IMR-90 (cell line): Measurements from ENCODE around the gene COG7. TPM values are rescaled to one million over a fixed set of nuclear protein-coding genes. Genes with fewer than 3 reads are reported as not detected.

Experiments
- ATAC-seq: fragments of 200-7000 bp; cut with Tn5 transposase; 2 replicates; pipeline ENCODE4 v1.9.1; 2020; ENCODE audit warnings: low read depth, mild to moderate bottlenecking, moderate library complexity
- BruUV-seq: library from RNA; stranded (reverse); fragments of 400-500 nt; replicated peaks from 2 replicates; lab custom pipeline; 2021; lab: Mats Ljungman, UMichigan
- CTCF ChIA-PET: fragments of 300-600 bp; formaldehyde crosslinking; extraction: SDS; loops from one replicate; lab custom pipeline; 2021; ENCODE audit warnings: antibody characterized with exemption; lab: Yijun Ruan, JAX
- POLR2A ChIA-PET: fragments of 300-600 bp; sonication (Branson Sonifier 250); formaldehyde crosslinking; loops from one replicate; lab custom pipeline; 2022; ENCODE audit warnings: antibody characterized with exemption; ENCODE audit not compliant: unreplicated experiment; lab: Charles Lee
- DNase-seq: peaks from one replicate; pipeline ENCODE4 v3.0.0; 2013
- H2AFZ ChIP-seq: replicated peaks from 2 replicates; pipeline ENCODE3; 2013; ENCODE audit warnings: low read length, mild to moderate bottlenecking; ENCODE audit not compliant: poor library complexity
- H2AK5ac ChIP-seq: 2 replicates; pipeline ENCODE4 v1.6.1; 2013; ENCODE audit warnings: low read depth, low read length, inconsistent platforms
- H2AK9ac ChIP-seq: replicated peaks from 2 replicates; pipeline ENCODE3; 2013; ENCODE audit warnings: mild to moderate bottlenecking, low read depth, low read length, moderate library complexity; ENCODE audit not compliant: poor library complexity
- H2BK120ac ChIP-seq: 2 replicates; pipeline ENCODE4 v1.6.1; 2013; ENCODE audit warnings: low read depth, low read length, inconsistent platforms
- H2BK15ac ChIP-seq: 3 replicates; pipeline ENCODE4 v1.6.1; 2013; ENCODE audit warnings: low read depth, low read length, inconsistent platforms
- H2BK20ac ChIP-seq: 2 replicates; pipeline ENCODE4 v1.6.1; 2013; ENCODE audit warnings: low read depth, mild to moderate bottlenecking, inconsistent platforms, low read length, moderate library complexity
- H2BK5ac ChIP-seq: 2 replicates; pipeline ENCODE4 v1.6.1; 2013; ENCODE audit warnings: mild to moderate bottlenecking, low read depth, low read length, inconsistent platforms; ENCODE audit not compliant: poor library complexity, severe bottlenecking
- H3K14ac ChIP-seq: replicated peaks from 2 replicates; pipeline ENCODE4 v1.6.1; 2013; ENCODE audit warnings: low read depth, low read length, inconsistent platforms
- H3K18ac ChIP-seq: 2 replicates; pipeline ENCODE4 v1.6.1; 2013; ENCODE audit warnings: low read depth, low read length, control low read depth
- H3K23ac ChIP-seq: 2 replicates; pipeline ENCODE4 v1.6.1; 2013; ENCODE audit warnings: low read depth, low read length, inconsistent platforms
- H3K27ac ChIP-seq: 2 replicates; pipeline ENCODE4 v1.5.1; 2013; ENCODE audit warnings: mild to moderate bottlenecking, control low read depth, low read length; ENCODE audit not compliant: insufficient read depth
- H3K27me3 ChIP-seq: 2 replicates; pipeline ENCODE4 v1.6.1; 2013; ENCODE audit warnings: low read length; ENCODE audit not compliant: control insufficient read depth, insufficient read depth
- H3K36me3 ChIP-seq: 2 replicates; pipeline ENCODE4 v1.6.1; 2013; ENCODE audit warnings: low read length, mixed read lengths; ENCODE audit not compliant: control insufficient read depth, insufficient read depth
- H3K4ac ChIP-seq: 2 replicates; pipeline ENCODE4 v1.6.1; 2013; ENCODE audit warnings: low read depth, low read length, inconsistent platforms
- H3K4me1 ChIP-seq: 2 replicates; pipeline ENCODE4 v1.6.1; 2013; ENCODE audit warnings: low read length, mixed read lengths; ENCODE audit not compliant: control insufficient read depth, insufficient read depth
- H3K4me2 ChIP-seq: 2 replicates; pipeline ENCODE4 v1.6.1; 2013; ENCODE audit warnings: low read depth, mild to moderate bottlenecking, control low read depth, low read length, moderate library complexity
- H3K4me3 ChIP-seq: 2 replicates; pipeline ENCODE4 v1.5.1; 2013; ENCODE audit warnings: low read depth, mild to moderate bottlenecking, control low read depth, low read length, moderate library complexity; ENCODE audit not compliant: insufficient read depth
- H3K56ac ChIP-seq: 2 replicates; pipeline ENCODE4 v1.6.1; 2013; ENCODE audit warnings: low read length, inconsistent platforms; ENCODE audit not compliant: insufficient read depth; ENCODE audit errors: extremely low read depth
- H3K79me1 ChIP-seq, 2 experiments: 2 replicates each; pipeline ENCODE4 v1.6.1; 2013; ENCODE audit warnings: low read length in 2 of 2, inconsistent platforms in 1 of 2, low read depth in 1 of 2
- H3K9ac ChIP-seq: 2 replicates; pipeline ENCODE4 v1.6.1; 2013; ENCODE audit warnings: low read depth, low read length, control low read depth
- H3K9me1 ChIP-seq: 2 replicates; pipeline ENCODE4 v1.6.1; 2013; ENCODE audit warnings: low read length, inconsistent platforms; ENCODE audit not compliant: insufficient read depth
- H3K9me3 ChIP-seq: 2 replicates; pipeline ENCODE4 v1.6.1; 2013; ENCODE audit warnings: low read length; ENCODE audit not compliant: control insufficient read depth, insufficient read depth
- H4K20me1 ChIP-seq: 2 replicates; pipeline ENCODE4 v1.6.1; 2013; ENCODE audit warnings: low read length, inconsistent platforms; ENCODE audit not compliant: insufficient read depth
- H4K5ac ChIP-seq: 2 replicates; pipeline ENCODE4 v1.6.1; 2013; ENCODE audit warnings: mild to moderate bottlenecking, low read depth, low read length, control low read depth
- H4K8ac ChIP-seq, 2 experiments: 2 replicates each; pipeline ENCODE4 v1.6.1; 2013; ENCODE audit warnings: low read depth in 2 of 2, low read length in 2 of 2, control low read depth in 1 of 2, inconsistent platforms in 1 of 2
- H4K91ac ChIP-seq: 2 replicates; pipeline ENCODE4 v1.6.1; 2013; ENCODE audit warnings: low read depth, low read length, inconsistent platforms; ENCODE audit not compliant: insufficient read depth
- FOS ChIP-seq: fragments of 150-350 bp; IDR thresholded peaks from 2 replicates; pipeline ENCODE4 v1.6.1; 2016; ENCODE audit warnings: low read depth, low read length
- SMC3 ChIP-seq: fragments of 150-350 bp; IDR thresholded peaks from 2 replicates; pipeline ENCODE4 v1.6.1; 2016; ENCODE audit warnings: low read depth, mild to moderate bottlenecking, antibody characterized with exemption, low read length, moderate library complexity
- WGBS, 2 experiments: methylation state at CpG; one replicate each; pipeline versions ENCODE4 v1.1.5 to v1.1.7; 2013; ENCODE audit warnings: missing lambda C conversion rate in 2 of 2; ENCODE audit not compliant: insufficient read length in 1 of 2; ENCODE audit errors: extremely low coverage in 2 of 2; 5-methylcytosine and 5-hydroxymethylcytosine counted together
- dilution Hi-C: fragments of 300-500 bp; cut with HindIII; formaldehyde crosslinking; loops from one replicate; pipeline ENCODE4 v1.14.3; 2018; ENCODE audit warnings: low sequenced_read_pairs; ENCODE audit not compliant: unreplicated experiment
- in situ Hi-C: fragments of 300-500 bp; cut with MboI; formaldehyde crosslinking; loops from 3 replicates; pipeline ENCODE4 v1.14.3; 2019; ENCODE audit warnings: low sequenced_read_pairs, inconsistent platforms, mixed read lengths
- intact Hi-C: fragments of 100-400 bp; cut with micrococcal nuclease; formaldehyde crosslinking; loops from 2 replicates; pipeline ENCODE4 v1.10.0; 2022
- polyA plus RNA-seq, 3 experiments: library from polyadenylated mRNA; depleted of rRNA; stranded (reverse); fragments of >200 nt; gene quantifications; 2 replicates each; pipeline ENCODE4 v1.2.3, GENCODE V29; 2012; ENCODE audit warnings: low replicate concordance in 1 of 3
- total RNA-seq: library from RNA; depleted of rRNA; stranded (reverse); fragments of >200 nt; gene quantifications from 2 replicates; pipeline ENCODE4 v1.2.3, GENCODE V29; 2012
- TF ChIP-seq, protein P1 (sequence below): conservative IDR thresholded peaks from 2 replicates; pipeline ENCODE4 v1.5.1; 2012; ENCODE audit warnings: mild to moderate bottlenecking, low read depth, low read length, improper control_type of control experiment

The COG7 gene
- total and polyA plus RNA-seq, 2 of the 4 experiments (the other 2 are of a cell fraction): 28.5 to 43.7 TPM

GRCh38 chr16:23389201-23389600, 63.8 kb downstream of the COG7 start:
- H3K9me1 ChIP-seq: no peaks in the 10 kb centered on the region; the same call in 1 of the 2 replicates
- intact Hi-C loops: no loop called here
- H2AK9ac ChIP-seq: no peak overlapping the region
- POLR2A ChIA-PET: no interaction called here
- H2BK20ac ChIP-seq: no peak overlapping the region
- no peak overlapping the region for H3K23ac ChIP-seq
- H4K20me1 ChIP-seq: no peaks in the 10 kb centered on the region
- no peak overlapping the region for H3K4me3 ChIP-seq
- dilution Hi-C loops: no loop called here
- no peak overlapping the region for H3K4ac ChIP-seq
- H2BK15ac ChIP-seq: no peak overlapping the region
- no peak overlapping the region for H3K56ac ChIP-seq
- no TSS peak for BruUV-seq
- WGBS, 2 experiments: 90% methylated on average over 4 of the region's 5 CpGs; no CpG with 5 or more reads in 1 of the 2 experiments
- H4K91ac ChIP-seq: no peak overlapping the region
- no peak overlapping the region for H2BK120ac ChIP-seq
- no peak overlapping the region for H3K14ac ChIP-seq
- CTCF ChIA-PET: no interaction called here
- H3K4me1 ChIP-seq: peaks cover 1% of the 10 kb centered on the region; the same call in 1 of the 2 replicates
- in situ Hi-C loops: no loop called here
- no peak overlapping the region for H3K18ac ChIP-seq
- no peaks in the 10 kb centered on the region for H3K79me1 ChIP-seq
- no peak overlapping the region for H3K9ac ChIP-seq
- TF ChIP-seq FOS (no peak), SMC3 (no peak)
- TF ChIP-seq, protein P1, sequence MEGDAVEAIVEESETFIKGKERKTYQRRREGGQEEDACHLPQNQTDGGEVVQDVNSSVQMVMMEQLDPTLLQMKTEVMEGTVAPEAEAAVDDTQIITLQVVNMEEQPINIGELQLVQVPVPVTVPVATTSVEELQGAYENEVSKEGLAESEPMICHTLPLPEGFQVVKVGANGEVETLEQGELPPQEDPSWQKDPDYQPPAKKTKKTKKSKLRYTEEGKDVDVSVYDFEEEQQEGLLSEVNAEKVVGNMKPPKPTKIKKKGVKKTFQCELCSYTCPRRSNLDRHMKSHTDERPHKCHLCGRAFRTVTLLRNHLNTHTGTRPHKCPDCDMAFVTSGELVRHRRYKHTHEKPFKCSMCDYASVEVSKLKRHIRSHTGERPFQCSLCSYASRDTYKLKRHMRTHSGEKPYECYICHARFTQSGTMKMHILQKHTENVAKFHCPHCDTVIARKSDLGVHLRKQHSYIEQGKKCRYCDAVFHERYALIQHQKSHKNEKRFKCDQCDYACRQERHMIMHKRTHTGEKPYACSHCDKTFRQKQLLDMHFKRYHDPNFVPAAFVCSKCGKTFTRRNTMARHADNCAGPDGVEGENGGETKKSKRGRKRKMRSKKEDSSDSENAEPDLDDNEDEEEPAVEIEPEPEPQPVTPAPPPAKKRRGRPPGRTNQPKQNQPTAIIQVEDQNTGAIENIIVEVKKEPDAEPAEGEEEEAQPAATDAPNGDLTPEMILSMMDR: no peak
- no peak overlapping the region for H2AK5ac ChIP-seq
- no peaks in the 10 kb centered on the region for H3K27me3 ChIP-seq
- no peak overlapping the region for H4K5ac ChIP-seq
- no peak overlapping the region for H2BK5ac ChIP-seq
- H4K8ac ChIP-seq: no peak overlapping the region
- no peak overlapping the region for H3K4me2 ChIP-seq
- no peak overlapping the region for H3K27ac ChIP-seq
- H3K36me3 ChIP-seq: peaks cover 39% of the 10 kb centered on the region
- no peak overlapping the region for H2AFZ ChIP-seq
- ATAC-seq: no peak
- DNase-seq: no peak
- H3K9me3 ChIP-seq: no peaks in the 10 kb centered on the region
